Esophagus squamous epithelium (tissue), 5 donors: ENCODE measurements around the gene NKAIN4. TPM values are rescaled to one million over a fixed set of nuclear protein-coding genes. Genes with fewer than 3 reads are reported as not detected.

Experiments used
- DNase-seq: peaks from one replicate; lab custom pipeline; 2025; lab: John Stamatoyannopoulos, UW
- H3K27ac ChIP-seq, 4 donors: fragments of 200-600 bp; sonication (generic); one replicate each; pipeline ENCODE4 v1.5.1; 2016 to 2019; ENCODE audit warnings: mild to moderate bottlenecking in 1 of 4
- H3K27me3 ChIP-seq, 4 donors: fragments of 200-600 bp; sonication (generic); 1 replicate in 3 of 4; 2 replicates in 1 of 4; pipeline versions ENCODE4 v1.5.1 to v1.6.0; 2017 to 2021; ENCODE audit warnings: antibody characterized with exemption in 1 of 4
- H3K36me3 ChIP-seq, 3 donors: fragments of 200-600 bp; sonication (generic); one replicate each; pipeline ENCODE4 v1.5.1; 2016 to 2019
- H3K4me1 ChIP-seq, 3 donors: fragments of 200-600 bp; sonication (generic); one replicate each; pipeline ENCODE4 v1.5.1; 2017 to 2019
- H3K4me3 ChIP-seq, 4 donors: fragments of 200-600 bp; sonication (generic); 1 replicate in 3 of 4; 2 replicates in 1 of 4; pipeline ENCODE4 v1.5.1; 2016 to 2019; ENCODE audit warnings: mild to moderate bottlenecking in 2 of 4, moderate library complexity in 1 of 4
- H3K9me3 ChIP-seq, 3 donors: fragments of 200-600 bp; sonication (generic); one replicate each; pipeline ENCODE4 v1.5.1; 2016 to 2019
- CTCF ChIP-seq, 6 experiments: fragments of 450-650 bp in 4 of 6; fragments of 200-600 bp in 2 of 6; sonication (generic) in 2 of 6; IDR thresholded peaks; one replicate each; pipeline ENCODE4 v1.5.1; 2016 to 2019; ENCODE audit warnings: antibody characterized with exemption in 6 of 6, mild to moderate bottlenecking in 4 of 6, moderate library complexity in 4 of 6
- POLR2A ChIP-seq, 4 donors: fragments of 450-650 bp; IDR thresholded peaks; one replicate each; pipeline ENCODE4 v1.6.1; 2017; ENCODE audit warnings: antibody characterized with exemption in 4 of 4, mild to moderate bottlenecking in 4 of 4, moderate library complexity in 3 of 4
- WGBS, 2 donors: methylation state at CpG; one replicate each; pipeline ENCODE4 v1.1.5; 2018; 5-methylcytosine and 5-hydroxymethylcytosine counted together
- intact Hi-C: fragments of 100-400 bp; cut with DNase I; formaldehyde crosslinking; loops from one replicate; pipeline ENCODE4 v1.15.0; 2022
- total RNA-seq, 4 donors: library from RNA; depleted of rRNA; stranded (reverse); fragments of >200 nt; gene quantifications; one replicate each; pipeline ENCODE4 v1.1.0, GENCODE V29; 2016
- donor health status: DM: yes; HTN: yes; CAD: no.

The NKAIN4 gene
- total RNA-seq, 4 donors from 2014 or later: not detected

- no peak for DNase-seq
- WGBS, 2 donors: 75 to 84% methylated on average over 4 to 8 of the region's 10 CpGs
- peaks cover 0 to 63% (median 0%) of the 10 kb centered on the region in 4 donors for H3K27me3 ChIP-seq
- H3K9me3 ChIP-seq: no peaks in the 10 kb centered on the region
- no peaks in the 10 kb centered on the region for H3K36me3 ChIP-seq
- H3K27ac ChIP-seq: no peak overlapping the region
- no peak overlapping the region for H3K4me3 ChIP-seq
- TF ChIP-seq CTCF (IDR thresholded peaks at IDR 0.05) (no peak), POLR2A (IDR thresholded peaks at IDR 0.05) (no peak)
- peaks cover 0 to 6% (median 0%) of the 10 kb centered on the region in 3 donors for H3K4me1 ChIP-seq
- intact Hi-C loops: no loop called here
These were observed 9.8 kb downstream of the NKAIN4 start for GRCh38 chr20:63244468-63244867.

GRCh38 chr20:63243604-63244247 is 10.5 kb downstream of the NKAIN4 start:
- no peak overlapping the region for H3K4me3 ChIP-seq
- intact Hi-C loops: no loop called here
- no peak for DNase-seq
- 80% methylated on average over 1 of the region's 25 CpGs; no CpG with 5 or more reads in 1 of the 2 donors for WGBS, 2 donors
- H3K4me1 ChIP-seq: peaks cover 0 to 6% (median 0%) of the 10 kb centered on the region in 3 donors
- H3K36me3 ChIP-seq: no peaks in the 10 kb centered on the region
- TF ChIP-seq POLR2A (IDR thresholded peaks at IDR 0.05) (no peak), CTCF (IDR thresholded peaks at IDR 0.05) (no peak)
- no peaks in the 10 kb centered on the region for H3K9me3 ChIP-seq
- H3K27ac ChIP-seq: no peak overlapping the region
- peaks cover 0 to 63% (median 0%) of the 10 kb centered on the region in 4 donors for H3K27me3 ChIP-seq

GRCh38 chr20:63242736-63243135 is 11.5 kb downstream of the NKAIN4 start:
- Histone ChIP-seq H3K27me3 (peaks cover 0 to 63% (median 0%) of the 10 kb centered on the region in 4 donors), H3K9me3 (no peaks in the 10 kb centered on the region), H3K27ac (no peak overlapping the region), H3K4me3 (no peak overlapping the region), H3K4me1 (peaks cover 0 to 6% (median 0%) of the 10 kb centered on the region in 3 donors), H3K36me3 (no peaks in the 10 kb centered on the region)
- intact Hi-C loops: no loop called here
- TF ChIP-seq POLR2A (IDR thresholded peaks at IDR 0.05): no peak
- TF ChIP-seq CTCF (IDR thresholded peaks at IDR 0.05): no peak
- no peak for DNase-seq
- WGBS, 2 donors: 83 to 86% methylated on average over 9 to 17 of the region's 21 CpGs

GRCh38 chr20:63241272-63241671 is 13.0 kb downstream of the NKAIN4 start:
- TF ChIP-seq POLR2A (IDR thresholded peaks at IDR 0.05) (no peak), CTCF (IDR thresholded peaks at IDR 0.05) (no peak)
- no peaks in the 10 kb centered on the region for H3K4me1 ChIP-seq
- 13% methylated on average over 9 of the region's 11 CpGs; no CpG with 5 or more reads in 1 of the 2 donors for WGBS, 2 donors
- no peak overlapping the region for H3K4me3 ChIP-seq
- H3K27ac ChIP-seq: no peak overlapping the region
- no peaks in the 10 kb centered on the region for H3K36me3 ChIP-seq
- intact Hi-C loops: no loop called here
- no peaks in the 10 kb centered on the region for H3K9me3 ChIP-seq
- peaks cover 0 to 63% (median 0%) of the 10 kb centered on the region in 4 donors for H3K27me3 ChIP-seq
- no peak for DNase-seq

GRCh38 chr20:63240004-63240403 is 14.3 kb downstream of the NKAIN4 start:
- intact Hi-C loops: no loop called here
- H3K9me3 ChIP-seq: no peaks in the 10 kb centered on the region
- TF ChIP-seq CTCF (IDR thresholded peaks at IDR 0.05): no peak
- TF ChIP-seq POLR2A (IDR thresholded peaks at IDR 0.05): no peak
- DNase-seq: no peak
- no peak overlapping the region for H3K27ac ChIP-seq
- peaks cover 0 to 63% (median 0%) of the 10 kb centered on the region in 4 donors for H3K27me3 ChIP-seq
- H3K36me3 ChIP-seq: no peaks in the 10 kb centered on the region
- no peaks in the 10 kb centered on the region for H3K4me1 ChIP-seq
- WGBS, 2 donors: 73 to 100% methylated on average over 1 to 4 of the region's 11 CpGs
- H3K4me3 ChIP-seq: no peak overlapping the region
